ENCODE data around the gene TRPC4. TPM values are rescaled to one million over a fixed set of nuclear protein-coding genes. Genes with fewer than 3 reads are reported as not detected.
A peak's percentile ranks its signal among the peaks of the same experiment; 100 is the strongest.

TRPC4 gene
- total RNA-seq, 1 donor from 2014 or later = 6.1 TPM

DNA sequence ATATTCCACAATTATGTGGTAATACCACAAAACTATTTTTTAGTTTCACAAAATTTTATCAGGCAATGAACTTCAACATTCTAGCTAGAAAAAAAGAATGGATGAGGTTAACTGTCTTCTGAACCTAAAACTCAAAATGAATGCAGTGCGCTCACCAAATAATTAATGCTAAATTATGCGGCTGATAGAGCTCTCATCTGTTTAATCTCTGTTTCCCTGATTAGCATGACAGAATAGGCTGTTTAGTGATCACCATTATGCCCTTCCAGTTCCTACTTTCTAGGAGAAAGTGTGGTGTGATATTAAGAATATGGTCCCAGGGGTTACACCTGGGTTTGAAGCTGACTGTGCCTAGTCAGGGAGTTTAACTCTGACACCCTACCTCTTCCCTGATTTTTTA is 228.2 kb downstream of the TRPC4 start:
- Mint-ChIP-seq H3K36me3 (no peaks in the 10 kb centered on the region), H3K9me3 (no peaks in the 10 kb centered on the region), H3K27me3 (peaks cover 3% of the 10 kb centered on the region), H3K4me3 (no peak overlapping the region), H3K4me1 (ENCODE audit: unreplicated experiment) (peaks cover 7% of the 10 kb centered on the region), H3K27ac (no peak overlapping the region)
- TF ChIP-seq CTCF (conservative IDR thresholded peaks at IDR 0.05) = no peak
- DNase-seq (ENCODE audit: extremely low spot score, unreplicated experiment) = no peak

GRCh38 chr13:37640499-37640898 is 229.1 kb downstream of the TRPC4 start:
- TF ChIP-seq CTCF (conservative IDR thresholded peaks at IDR 0.05) = peak; percentile 82
- DNase-seq (ENCODE audit: extremely low spot score, unreplicated experiment) = no peak
- Mint-ChIP-seq H3K4me3 (no peak overlapping the region), H3K27ac (no peak overlapping the region), H3K36me3 (no peaks in the 10 kb centered on the region), H3K4me1 (ENCODE audit: unreplicated experiment) (peaks cover 4% of the 10 kb centered on the region), H3K9me3 (no peaks in the 10 kb centered on the region), H3K27me3 (peaks cover 3% of the 10 kb centered on the region)

GRCh38 chr13:37636701-37637100 is 232.9 kb downstream of the TRPC4 start:
- no peaks in the 10 kb centered on the region for H3K36me3 Mint-ChIP-seq
- no peak overlapping the region for H3K27ac Mint-ChIP-seq
- no peaks in the 10 kb centered on the region for H3K9me3 Mint-ChIP-seq
- peaks cover 4% of the 10 kb centered on the region for H3K4me1 Mint-ChIP-seq (ENCODE audit: unreplicated experiment)
- H3K4me3 Mint-ChIP-seq = no peak overlapping the region
- H3K27me3 Mint-ChIP-seq = peaks cover 3% of the 10 kb centered on the region
- DNase-seq (ENCODE audit: extremely low spot score, unreplicated experiment) = no peak
- no peak for TF ChIP-seq CTCF (conservative IDR thresholded peaks at IDR 0.05)

DNA sequence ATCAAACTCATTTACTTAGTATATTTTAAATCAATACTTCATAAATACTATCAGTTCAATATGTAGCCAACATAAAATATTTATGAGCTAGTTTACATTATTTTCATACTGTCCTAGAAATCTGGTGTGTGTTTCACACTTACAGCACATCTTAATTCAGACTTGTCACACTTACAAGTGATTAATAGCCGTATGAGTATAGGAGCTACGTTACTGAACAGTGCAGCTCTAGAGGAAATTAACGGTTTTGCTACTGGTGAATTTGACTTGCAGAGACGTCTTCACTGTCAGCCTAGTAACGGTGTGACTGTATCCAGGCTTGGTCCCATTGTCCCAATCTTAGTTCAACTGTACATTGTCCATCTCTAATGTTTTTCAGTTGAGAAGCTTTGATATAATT is 237.3 kb downstream of the TRPC4 start:
- H3K36me3 Mint-ChIP-seq = no peaks in the 10 kb centered on the region
- H3K27ac Mint-ChIP-seq = no peak overlapping the region
- no peaks in the 10 kb centered on the region for H3K9me3 Mint-ChIP-seq
- TF ChIP-seq CTCF (conservative IDR thresholded peaks at IDR 0.05) = no peak
- DNase-seq (ENCODE audit: extremely low spot score, unreplicated experiment) = no peak
- no peaks in the 10 kb centered on the region for H3K4me1 Mint-ChIP-seq (ENCODE audit: unreplicated experiment)
- H3K27me3 Mint-ChIP-seq = no peaks in the 10 kb centered on the region
- H3K4me3 Mint-ChIP-seq = no peak overlapping the region

GRCh38 chr13:37627428-37627827 is 242.1 kb downstream of the TRPC4 start:
- no peak overlapping the region for H3K4me3 Mint-ChIP-seq
- peaks cover 5% of the 10 kb centered on the region for H3K4me1 Mint-ChIP-seq (ENCODE audit: unreplicated experiment)
- DNase-seq (ENCODE audit: extremely low spot score, unreplicated experiment) = no peak
- no peaks in the 10 kb centered on the region for H3K36me3 Mint-ChIP-seq
- no peaks in the 10 kb centered on the region for H3K27me3 Mint-ChIP-seq
- H3K27ac Mint-ChIP-seq = no peak overlapping the region
- TF ChIP-seq CTCF (conservative IDR thresholded peaks at IDR 0.05) = no peak
- no peaks in the 10 kb centered on the region for H3K9me3 Mint-ChIP-seq

DNA sequence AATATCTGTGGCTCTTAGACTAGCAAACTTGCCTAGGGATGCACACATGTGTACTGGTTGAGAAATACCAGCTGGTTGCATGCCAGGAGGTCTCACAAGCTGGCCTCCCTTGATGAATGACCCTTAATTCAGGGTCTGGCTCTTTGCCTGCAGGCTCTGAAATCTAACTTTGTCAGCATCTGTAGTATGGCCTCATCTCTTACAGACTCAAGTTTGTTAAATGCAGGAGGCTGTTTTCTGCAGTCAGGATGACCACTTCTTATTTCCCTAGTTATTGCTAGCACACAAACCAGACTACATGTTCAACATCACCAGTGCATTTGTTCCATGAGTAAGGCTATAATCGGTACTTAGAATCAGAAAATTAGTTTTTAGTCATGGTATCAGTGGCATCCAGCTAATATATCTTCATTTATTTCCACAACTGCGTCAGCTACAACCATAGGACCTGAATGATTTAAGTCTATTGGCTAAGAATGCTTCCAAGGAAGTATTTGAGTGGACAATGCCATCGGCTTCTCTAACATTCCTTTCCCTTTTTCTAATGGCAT is 247.7 kb downstream of the TRPC4 start:
- H3K27ac Mint-ChIP-seq = peak overlapping the region; percentile 26
- H3K4me3 Mint-ChIP-seq = no peak overlapping the region
- H3K9me3 Mint-ChIP-seq = peaks cover 10% of the 10 kb centered on the region
- DNase-seq (ENCODE audit: extremely low spot score, unreplicated experiment) = no peak
- peaks cover 25% of the 10 kb centered on the region for H3K4me1 Mint-ChIP-seq (ENCODE audit: unreplicated experiment)
- TF ChIP-seq CTCF (conservative IDR thresholded peaks at IDR 0.05) = no peak
- H3K36me3 Mint-ChIP-seq = no peaks in the 10 kb centered on the region
- no peaks in the 10 kb centered on the region for H3K27me3 Mint-ChIP-seq

All from type B pancreatic cell (in vitro differentiated cells).